Measurements from ENCODE around the gene SLIT1. TPM values are rescaled to one million over a fixed set of nuclear protein-coding genes. Genes with fewer than 3 reads are reported as not detected.

SLIT1 gene
- polyA plus RNA-seq, 1 donor from 2014 or later, result 9.5 TPM

- H3K27me3 ChIP-seq (ENCODE audit: insufficient read depth, low read depth, low read length), result peaks cover 29% of the 10 kb centered on the region
- no peak overlapping the region for H3K27ac ChIP-seq (ENCODE audit: low read length)
- no peak overlapping the region for H3K4me3 ChIP-seq (ENCODE audit: low read length)
- H3K79me2 ChIP-seq (replicated peaks; ENCODE audit: insufficient read depth, low read length), result no peaks in the 10 kb centered on the region
- no peaks in the 10 kb centered on the region for H3K9me2 ChIP-seq (ENCODE audit: insufficient read depth, low read length)
- H3K4me2 ChIP-seq (ENCODE audit: low read length), result no peak overlapping the region
- H3K36me3 ChIP-seq (ENCODE audit: insufficient read depth, low read length), result no peaks in the 10 kb centered on the region
- no peak overlapping the region for H2AFZ ChIP-seq (ENCODE audit: low read depth, low read length)
- no peak overlapping the region for H3K9ac ChIP-seq (ENCODE audit: low read length)
- no peak for TF ChIP-seq SMC3 (conservative IDR thresholded peaks at IDR 0.05; ENCODE audit: poor library complexity)
- no peak for TF ChIP-seq MXI1 (conservative IDR thresholded peaks at IDR 0.05; ENCODE audit: poor library complexity, severe bottlenecking)
- TF ChIP-seq POLR2AphosphoS5 (IDR thresholded peaks at IDR 0.05), result no peak
- no peak for TF ChIP-seq CTCF (IDR thresholded peaks at IDR 0.05; ENCODE audit: poor library complexity, severe bottlenecking)
- TF ChIP-seq TAF1 (IDR thresholded peaks at IDR 0.05; ENCODE audit: low read depth), result no peak
- TF ChIP-seq RAD21 (conservative IDR thresholded peaks at IDR 0.05), result no peak
- no peak for TF ChIP-seq EP300 (conservative IDR thresholded peaks at IDR 0.05; ENCODE audit: poor library complexity, severe bottlenecking)
- no peak for TF ChIP-seq REST (IDR thresholded peaks at IDR 0.05; ENCODE audit: borderline replicate concordance)
- H3K9me3 ChIP-seq (ENCODE audit: low read length), result no peaks in the 10 kb centered on the region
- H3F3A ChIP-seq (ENCODE audit: insufficient read depth, low read length, poor library complexity, severe bottlenecking), result no peaks in the 10 kb centered on the region
- no peaks in the 10 kb centered on the region for H4K20me1 ChIP-seq (ENCODE audit: insufficient read depth)
These were observed 10.8 kb downstream of the SLIT1 start for GRCh38 chr10:97174941-97175340.

GRCh38 chr10:97174276-97174775 lies 11.4 kb downstream of the SLIT1 start:
- Histone ChIP-seq H3K27ac (ENCODE audit: low read length) (no peak overlapping the region), H3K4me3 (ENCODE audit: low read length) (no peak overlapping the region), H3K9me2 (ENCODE audit: insufficient read depth, low read length) (no peaks in the 10 kb centered on the region), H3F3A (ENCODE audit: insufficient read depth, low read length, poor library complexity, severe bottlenecking) (no peaks in the 10 kb centered on the region), H3K79me2 (replicated peaks; ENCODE audit: insufficient read depth, low read length) (no peaks in the 10 kb centered on the region), H4K20me1 (ENCODE audit: insufficient read depth) (no peaks in the 10 kb centered on the region), H3K4me2 (ENCODE audit: low read length) (no peak overlapping the region), H3K36me3 (ENCODE audit: insufficient read depth, low read length) (no peaks in the 10 kb centered on the region), H3K9ac (ENCODE audit: low read length) (no peak overlapping the region), H3K27me3 (ENCODE audit: insufficient read depth, low read depth, low read length) (peaks cover 29% of the 10 kb centered on the region), H2AFZ (ENCODE audit: low read depth, low read length) (no peak overlapping the region), H3K9me3 (ENCODE audit: low read length) (no peaks in the 10 kb centered on the region)
- TF ChIP-seq TAF1 (IDR thresholded peaks at IDR 0.05; ENCODE audit: low read depth) (no peak), MXI1 (conservative IDR thresholded peaks at IDR 0.05; ENCODE audit: poor library complexity, severe bottlenecking) (no peak)

GRCh38 chr10:97173036-97173435 lies 12.7 kb downstream of the SLIT1 start:
- TF ChIP-seq CTCF (IDR thresholded peaks at IDR 0.05; ENCODE audit: poor library complexity, severe bottlenecking) (no peak), EZH2 (IDR thresholded peaks at IDR 0.05; ENCODE audit: borderline replicate concordance, insufficient read depth, low read length, poor library complexity, severe bottlenecking) (no peak), EP300 (conservative IDR thresholded peaks at IDR 0.05; ENCODE audit: poor library complexity, severe bottlenecking) (no peak), TAF1 (IDR thresholded peaks at IDR 0.05; ENCODE audit: low read depth) (no peak), REST (IDR thresholded peaks at IDR 0.05; ENCODE audit: borderline replicate concordance) (no peak), SMC3 (conservative IDR thresholded peaks at IDR 0.05; ENCODE audit: poor library complexity) (no peak), RAD21 (conservative IDR thresholded peaks at IDR 0.05) (no peak), MXI1 (conservative IDR thresholded peaks at IDR 0.05; ENCODE audit: poor library complexity, severe bottlenecking) (no peak), POLR2AphosphoS5 (IDR thresholded peaks at IDR 0.05) (no peak)

More at GRCh38 chr10:97173036-97173435, 12.7 kb downstream of the SLIT1 start:
- Histone ChIP-seq H3K9ac (ENCODE audit: low read length) (no peak overlapping the region), H3K9me2 (ENCODE audit: insufficient read depth, low read length) (no peaks in the 10 kb centered on the region), H3K36me3 (ENCODE audit: insufficient read depth, low read length) (no peaks in the 10 kb centered on the region), H2AFZ (ENCODE audit: low read depth, low read length) (no peak overlapping the region), H3F3A (ENCODE audit: insufficient read depth, low read length, poor library complexity, severe bottlenecking) (no peaks in the 10 kb centered on the region), H3K27me3 (ENCODE audit: insufficient read depth, low read depth, low read length) (peaks cover 21% of the 10 kb centered on the region), H3K79me2 (replicated peaks; ENCODE audit: insufficient read depth, low read length) (no peaks in the 10 kb centered on the region), H3K4me2 (ENCODE audit: low read length) (no peak overlapping the region), H3K9me3 (ENCODE audit: low read length) (no peaks in the 10 kb centered on the region), H3K4me3 (ENCODE audit: low read length) (no peak overlapping the region), H4K20me1 (ENCODE audit: insufficient read depth) (no peaks in the 10 kb centered on the region), H3K27ac (ENCODE audit: low read length) (no peak overlapping the region)

Data from neural cell (in vitro differentiated cells).